GM19438 (cell line): Measurements from ENCODE around the gene CTXND1.
A peak's percentile ranks its signal among the peaks of the same experiment; 100 is the strongest.
"Not testable (repeated sequence)": the region's sequence is repeated elsewhere in the genome, so short reads cannot be mapped to it uniquely, and the experiment has no call there.

Experiments used
- ATAC-seq: cut with Tn5 transposase; IDR thresholded peaks from one replicate; pipeline ENCODE4 v1.9.1; 2021; ENCODE audit warnings: low read depth; ENCODE audit not compliant: unreplicated experiment

The CTXND1 gene

DNA sequence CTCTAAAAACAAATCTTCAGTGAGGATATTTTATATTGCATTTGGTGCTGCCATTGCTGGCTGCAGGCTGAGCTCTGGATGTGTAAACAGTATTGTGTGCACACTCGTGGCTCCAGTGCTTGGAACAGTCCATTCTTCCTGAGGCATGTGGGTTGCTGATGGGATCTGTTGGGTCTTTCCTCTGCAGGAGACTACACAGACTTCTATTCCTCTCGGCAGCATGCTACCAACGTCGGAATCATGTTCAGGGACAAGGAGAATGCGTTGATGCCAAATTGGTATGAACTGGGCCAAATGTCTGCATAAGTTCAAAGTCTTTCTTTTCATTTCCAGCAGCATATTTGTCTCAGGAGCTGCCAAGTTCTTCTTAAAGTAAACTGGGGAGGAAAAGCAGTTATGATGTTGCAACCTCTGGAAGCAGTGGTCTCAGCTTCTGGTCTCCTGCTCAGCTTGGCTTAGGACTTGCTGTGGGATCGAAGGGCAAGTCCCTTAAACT, 89.9 kb downstream of the CTXND1 start:
- no peak for ATAC-seq

DNA sequence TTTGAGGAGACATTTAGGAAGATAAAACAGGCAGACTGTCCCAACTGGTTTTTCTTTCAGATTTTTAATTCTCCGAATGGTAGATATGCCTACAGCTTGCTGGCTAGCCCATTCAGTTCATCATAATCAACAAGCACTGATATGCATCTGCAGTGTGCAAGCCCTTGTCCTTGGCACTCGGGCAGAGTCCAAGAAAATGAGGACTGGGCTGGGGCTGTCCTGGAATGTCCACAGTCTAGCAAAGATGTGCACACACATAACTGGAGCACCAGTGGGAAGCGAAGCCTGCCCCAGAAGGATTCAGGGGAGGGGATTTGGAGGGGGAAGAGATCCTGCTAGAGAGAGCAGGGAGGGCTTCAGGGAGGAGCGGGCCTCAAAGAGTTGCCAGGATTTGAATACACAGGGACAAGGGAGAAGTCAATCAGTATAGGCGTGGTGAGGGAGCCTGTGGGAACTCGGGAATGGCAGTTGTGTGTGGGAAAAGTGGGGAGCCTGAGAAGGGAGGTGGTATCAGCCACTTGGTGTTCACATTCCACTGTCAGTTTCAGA, 90.5 kb downstream of the CTXND1 start:
- ATAC-seq = no peak

DNA sequence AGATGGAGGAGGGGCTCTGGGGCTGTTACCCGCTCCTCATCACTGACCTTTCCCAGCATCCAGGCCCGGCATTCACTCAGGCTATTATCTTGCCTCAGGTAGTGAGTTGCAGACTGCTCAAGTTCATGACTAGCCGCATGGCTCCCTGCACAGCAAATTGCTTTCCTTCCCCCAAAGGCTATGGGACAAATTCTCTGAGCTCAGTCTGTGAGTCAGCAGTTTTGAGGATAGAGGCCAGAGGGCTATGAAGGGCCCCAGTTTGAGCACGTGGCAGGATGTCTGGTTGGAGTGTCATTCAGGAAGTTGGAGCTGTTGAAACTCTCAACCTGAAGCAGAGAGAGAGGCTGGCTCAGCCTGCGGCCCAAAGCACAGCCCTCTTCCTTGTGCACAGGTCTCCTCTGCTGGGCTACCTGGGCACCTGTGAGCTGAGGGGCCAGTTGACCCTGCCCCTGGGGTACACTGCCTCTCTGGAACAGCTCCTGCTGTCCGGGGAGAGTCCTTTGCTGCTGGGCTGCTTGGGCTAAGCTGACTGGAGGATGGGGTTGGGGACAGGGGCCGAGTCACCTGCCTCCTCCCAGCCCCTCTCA, 91.3 kb downstream of the CTXND1 start:
- peak; percentile 81 for ATAC-seq

DNA sequence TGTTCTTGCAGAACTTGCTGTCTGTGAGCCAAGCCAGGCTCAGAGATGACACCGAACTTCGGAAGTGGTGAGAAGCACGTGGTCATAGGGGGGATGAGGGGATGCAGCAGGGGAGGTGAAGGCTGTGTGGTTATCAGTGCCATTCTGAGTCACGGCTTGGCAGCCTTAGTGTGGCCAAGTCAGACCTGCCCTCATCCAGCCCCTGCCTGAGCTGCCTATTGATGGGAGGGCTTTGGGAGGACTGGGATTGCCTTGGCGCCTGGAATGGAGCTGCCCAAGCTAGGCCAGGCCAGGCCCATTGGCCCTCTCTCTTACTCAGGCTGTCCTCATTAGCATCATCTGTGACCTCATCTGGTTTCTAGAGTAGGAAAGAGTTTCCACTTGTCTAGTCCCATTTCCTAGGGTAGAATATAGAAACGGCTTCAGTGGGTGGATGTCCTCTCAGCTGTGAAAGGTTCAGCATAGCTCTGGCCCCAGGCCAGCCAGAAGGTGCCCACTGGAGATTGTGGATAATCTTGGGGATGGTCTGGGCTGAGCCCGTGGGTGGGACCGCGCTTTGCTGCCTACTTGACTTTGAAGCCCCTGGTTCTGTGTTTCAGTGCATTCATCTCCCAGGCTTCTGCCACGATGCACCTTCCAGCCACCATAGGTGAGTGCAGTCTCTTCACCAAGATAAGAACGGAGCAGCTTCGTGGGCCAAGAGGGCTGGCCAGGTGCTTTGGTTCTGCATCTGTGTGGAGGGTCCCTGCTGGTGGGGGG, 92.0 kb downstream of the CTXND1 start:
- no peak for ATAC-seq

DNA sequence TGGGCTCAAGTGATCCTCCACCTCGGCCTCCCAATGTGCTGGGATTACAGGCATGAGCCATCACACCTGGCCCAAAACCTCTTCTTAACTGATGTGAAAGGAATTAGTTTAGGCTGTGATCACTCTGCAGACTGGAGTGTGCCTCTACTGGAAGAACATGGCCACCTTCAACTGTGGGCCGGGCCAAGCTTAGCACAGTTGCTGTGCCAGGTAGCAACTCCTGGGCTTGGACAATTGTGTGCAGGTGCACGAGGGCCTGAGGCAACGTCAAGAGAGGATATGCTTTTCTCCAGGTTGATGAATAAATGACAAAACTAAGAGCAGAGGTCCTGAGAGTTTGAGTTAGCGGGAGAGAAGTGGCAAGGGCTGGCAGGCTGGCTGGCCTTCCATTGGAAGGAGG, 92.7 kb downstream of the CTXND1 start:
- ATAC-seq = no peak

DNA sequence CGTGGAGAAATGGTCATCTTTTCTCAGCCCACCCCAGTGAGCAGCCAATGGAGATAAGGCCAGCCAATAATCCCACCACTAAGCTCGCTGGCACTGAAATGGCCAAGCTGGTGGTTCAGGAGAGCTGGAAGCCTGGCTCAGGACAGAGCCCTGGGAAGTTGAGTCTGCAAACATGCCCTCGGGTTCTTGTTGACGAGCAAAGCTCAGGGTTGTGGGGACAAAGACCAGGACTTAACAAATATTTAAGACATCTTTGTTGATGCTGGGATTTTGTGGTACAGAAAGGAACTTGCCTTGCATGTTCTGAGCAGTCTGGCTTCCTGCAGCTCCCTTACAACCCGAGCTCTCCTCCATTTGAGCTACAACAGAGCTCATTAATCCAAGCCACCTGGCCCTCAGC, 94.8 kb downstream of the CTXND1 start:
- no peak for ATAC-seq

DNA sequence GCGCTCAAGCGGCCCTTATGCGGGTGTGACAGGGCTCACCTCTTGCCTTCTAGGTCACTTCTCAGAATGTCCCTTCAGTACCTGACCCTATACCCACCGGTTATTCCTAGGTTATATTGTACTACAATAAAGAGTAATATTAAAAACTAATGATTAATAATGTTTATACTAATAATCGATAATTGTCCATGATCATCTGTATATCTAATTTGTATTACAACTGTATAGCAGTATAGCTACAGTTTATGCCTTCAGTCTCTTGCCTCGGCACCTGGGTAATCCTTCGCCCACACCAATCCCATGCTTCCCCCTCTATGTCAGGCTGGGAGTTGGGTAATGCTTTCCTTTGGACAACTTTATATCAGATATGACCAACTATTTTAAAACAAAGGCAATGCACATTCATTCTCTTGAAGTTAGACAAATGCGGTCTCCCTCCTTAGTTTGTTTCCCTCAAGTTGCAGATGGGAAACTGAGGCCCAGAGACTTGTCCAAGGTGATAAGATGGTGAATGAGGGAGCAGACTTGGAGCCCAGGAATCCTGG, 95.8 kb downstream of the CTXND1 start:
- ATAC-seq = no peak

DNA sequence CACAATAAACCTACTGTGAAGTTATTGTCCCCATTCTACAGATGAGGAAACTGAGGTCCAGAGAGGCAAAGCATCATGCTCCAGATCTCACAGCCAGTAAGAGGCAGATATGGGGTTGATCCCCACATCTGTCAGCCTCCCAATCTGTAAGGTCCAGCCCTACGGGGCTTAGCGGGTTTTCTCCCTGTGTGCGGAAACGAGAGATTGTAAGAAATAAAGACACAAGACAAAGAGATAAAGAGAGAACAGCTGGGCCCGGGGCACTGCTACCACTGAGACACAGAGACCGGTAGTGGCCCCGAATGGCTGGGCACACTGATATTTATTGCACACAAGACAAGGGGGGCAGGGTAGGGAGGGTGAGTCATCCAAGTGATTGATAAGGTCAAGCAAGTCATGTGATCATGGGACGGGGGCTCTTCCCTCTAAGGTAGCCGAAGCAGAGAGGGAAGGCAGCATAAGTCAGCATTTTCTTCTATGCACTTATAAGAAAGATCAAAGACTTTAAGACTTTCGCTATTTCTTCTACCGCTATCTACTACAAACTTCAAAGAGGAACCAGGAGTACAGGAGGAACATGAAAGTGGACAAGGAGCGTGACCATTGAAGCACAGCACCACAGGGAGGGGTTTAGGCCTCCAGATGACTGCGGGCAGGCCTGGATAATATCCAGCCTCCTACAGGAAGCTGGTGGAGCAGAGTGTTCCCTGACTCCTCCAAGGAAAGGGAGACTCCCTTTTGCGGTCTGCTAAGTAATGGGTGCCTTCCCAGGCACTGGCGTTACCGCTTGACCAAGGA, 96.4 kb downstream of the CTXND1 start:
- ATAC-seq = not testable (repeated sequence)

DNA sequence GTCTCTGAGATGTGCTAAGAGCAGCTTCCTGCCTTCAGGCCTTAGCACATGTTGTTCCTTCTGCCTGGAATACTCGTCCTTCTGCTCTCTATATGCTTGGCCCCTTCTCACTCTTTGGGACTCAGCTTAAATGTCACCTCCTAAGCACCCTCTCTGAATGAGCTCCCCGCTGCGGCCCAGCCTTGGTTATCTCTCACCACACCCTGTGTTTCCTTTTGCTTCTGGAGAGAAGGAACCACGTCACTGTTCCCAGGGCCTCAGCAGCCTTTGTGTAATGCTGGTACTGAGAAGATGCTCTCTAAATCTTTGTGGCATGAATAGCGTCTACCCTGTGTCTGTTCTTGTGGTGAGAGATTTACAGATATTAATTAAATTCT, 97.0 kb downstream of the CTXND1 start:
- no peak for ATAC-seq

DNA sequence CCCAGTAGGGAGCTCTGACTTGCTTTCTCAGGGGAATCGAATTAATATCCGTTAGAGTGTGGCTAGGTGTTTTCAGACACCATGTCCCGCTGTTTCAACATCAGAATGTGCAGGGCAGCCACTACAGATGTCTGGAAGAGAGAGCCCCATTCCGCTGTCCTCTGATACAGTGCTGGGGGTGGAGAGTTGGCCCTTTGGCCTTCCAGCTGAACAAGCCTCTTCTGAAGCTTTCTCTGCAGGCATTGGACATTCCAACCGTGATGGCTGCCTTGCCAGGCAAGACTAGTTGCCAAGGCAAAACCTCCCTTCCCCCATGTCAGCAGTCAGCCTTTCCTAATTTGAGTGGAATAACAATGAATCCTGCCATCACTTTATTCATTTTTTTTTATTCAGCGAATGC, 97.7 kb downstream of the CTXND1 start:
- no peak for ATAC-seq

DNA sequence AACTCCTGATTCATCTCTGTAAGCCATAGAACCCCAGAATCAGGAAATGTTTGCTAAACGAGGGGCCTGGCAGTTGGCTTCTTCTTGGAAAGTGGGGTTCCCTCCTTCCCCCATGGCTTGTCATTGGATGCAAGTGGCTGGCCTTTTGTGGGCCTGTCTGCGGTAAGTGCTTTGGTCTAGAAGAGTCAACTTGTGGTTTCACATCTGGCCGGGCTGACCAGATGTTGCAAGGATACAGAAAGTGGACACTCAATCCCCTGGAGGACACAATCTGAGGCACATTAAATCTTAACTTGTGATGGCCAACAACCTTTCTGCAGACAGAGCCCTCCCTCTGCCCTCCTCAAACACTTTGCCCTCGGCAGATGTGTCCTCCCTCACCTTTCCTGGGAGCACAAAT, 98.1 kb downstream of the CTXND1 start:
- ATAC-seq = no peak

DNA sequence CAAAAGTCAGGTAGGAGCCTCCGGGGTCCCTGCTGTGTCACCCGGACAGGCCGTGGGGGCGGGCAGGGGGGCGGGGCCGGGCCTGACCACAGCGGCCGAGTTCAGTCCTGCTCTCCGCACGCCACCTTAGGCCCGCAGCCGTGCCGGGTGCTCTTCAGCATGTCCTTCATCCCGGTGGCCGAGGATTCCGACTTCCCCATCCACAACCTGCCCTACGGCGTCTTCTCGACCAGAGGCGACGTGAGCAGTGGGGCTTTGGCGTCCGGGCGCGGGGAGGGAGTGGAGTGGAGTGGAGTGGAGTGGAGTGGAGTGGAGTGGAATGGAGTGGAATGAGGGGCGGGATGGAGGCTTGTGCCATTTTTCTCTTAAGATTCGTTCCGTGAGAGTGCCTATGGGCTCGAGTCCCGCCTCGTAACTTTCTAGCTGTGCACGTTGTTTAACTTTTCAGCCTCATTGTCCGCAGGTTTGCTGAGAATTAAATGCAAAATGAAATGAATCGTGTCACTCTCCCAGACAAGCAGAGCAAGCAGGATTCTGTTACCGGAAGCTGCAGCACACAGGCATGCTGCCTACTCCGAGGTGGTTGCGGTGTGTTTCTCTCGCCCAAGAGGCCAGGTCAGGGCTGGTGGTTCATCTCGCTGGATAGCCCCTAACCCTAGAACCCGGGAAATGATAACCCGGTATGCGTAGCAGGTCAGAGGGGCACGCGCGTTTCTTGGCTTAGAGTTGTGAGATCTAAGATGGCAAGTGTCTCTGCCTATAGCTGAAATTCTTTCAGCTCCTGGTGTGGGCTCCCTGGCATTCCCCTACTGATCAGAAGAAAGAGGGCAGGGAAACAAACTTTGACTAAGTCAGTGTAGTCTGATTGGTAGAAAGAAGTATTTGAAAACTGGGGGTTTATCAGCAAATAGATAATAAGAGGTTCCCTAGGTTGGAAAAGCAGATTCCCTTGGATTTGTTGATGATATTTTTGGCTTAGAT, 98.8 kb downstream of the CTXND1 start, which contains the start of gene FAH:
Gene FAH, plus strand, starts transcription at position 104 of the 981 bp plus-strand sequence. Its CDS starts 56 bp downstream, at position 160.
- ATAC-seq = peak; percentile 60

DNA sequence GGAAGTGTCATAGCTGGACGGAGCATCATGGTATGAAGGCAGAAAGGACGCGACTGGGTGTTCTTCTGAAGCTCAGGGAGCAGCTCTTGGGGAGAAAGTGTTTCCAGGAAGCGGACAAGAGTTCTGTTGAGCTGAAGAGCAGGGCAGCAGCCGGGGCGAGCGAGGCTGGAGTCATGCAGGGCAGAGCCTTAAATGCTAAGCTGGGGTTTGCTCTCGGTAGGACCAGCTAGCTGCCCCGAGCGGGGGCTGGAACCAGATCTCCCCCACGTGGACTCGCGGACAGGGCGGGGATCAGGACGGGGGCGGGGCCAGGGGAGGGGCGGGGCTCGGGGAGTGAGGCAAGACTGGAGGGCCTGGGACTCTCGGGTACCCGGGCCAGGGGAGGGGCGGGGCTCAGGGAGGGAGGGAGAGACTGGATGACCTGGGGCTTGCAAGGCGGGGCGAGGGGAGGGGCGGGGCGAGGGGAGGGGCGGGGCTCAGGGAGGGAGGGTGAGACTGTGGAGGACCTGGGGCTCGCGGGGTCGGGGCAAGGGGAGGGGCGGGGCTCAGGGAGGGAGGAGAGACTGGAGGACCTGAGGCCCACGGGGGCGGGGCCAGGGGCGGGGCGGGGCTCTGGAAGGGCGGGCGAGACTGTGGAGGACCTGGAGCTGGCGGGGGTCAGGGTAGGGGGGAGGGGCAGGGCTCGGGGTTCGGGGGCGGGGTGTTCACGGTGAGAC, 99.7 kb downstream of the CTXND1 start:
- peak; percentile 46 for ATAC-seq

DNA sequence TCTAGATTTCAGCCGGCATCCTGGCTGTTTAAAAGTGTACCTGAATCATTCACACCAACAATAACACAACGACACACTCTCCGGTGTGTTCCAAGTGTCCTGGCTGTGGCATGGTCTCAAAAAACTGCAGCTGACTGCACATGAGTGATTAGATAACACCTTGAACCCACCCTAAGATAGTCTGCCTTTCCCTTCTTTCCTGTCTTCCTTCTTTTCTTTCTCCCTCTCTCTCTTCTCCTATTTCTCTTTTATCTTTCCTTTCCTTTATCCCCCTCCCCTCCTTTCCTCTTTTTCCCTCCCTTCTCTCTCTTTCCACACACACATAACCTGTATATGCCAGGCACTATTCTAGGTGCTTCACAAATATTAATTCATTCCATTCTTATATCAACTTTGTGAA, 100.4 kb downstream of the CTXND1 start:
- no peak for ATAC-seq

DNA sequence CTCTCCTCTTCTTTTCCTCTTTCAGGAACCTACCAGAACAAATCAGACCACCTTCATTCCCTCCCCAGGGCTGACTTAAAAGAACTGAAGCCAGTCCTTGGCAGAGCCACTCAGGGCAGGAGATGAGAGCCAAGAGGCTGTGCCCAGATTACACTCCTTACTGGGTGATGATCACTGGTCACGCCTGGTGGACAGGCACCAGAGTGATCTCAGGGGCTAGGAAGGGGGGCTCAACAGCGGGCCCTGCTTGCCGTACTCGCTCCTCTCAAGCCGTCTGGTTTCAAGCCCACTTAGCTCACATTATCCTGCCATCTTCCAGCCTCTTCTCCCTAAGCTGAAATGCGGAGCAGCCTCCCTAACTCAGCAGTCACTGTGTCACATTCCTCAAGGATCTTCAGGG, 100.9 kb downstream of the CTXND1 start:
- ATAC-seq = no peak
